HepG2 (cell line): Measurements from ENCODE around the gene RREB1. TPM values are rescaled to one million over a fixed set of nuclear protein-coding genes. Genes with fewer than 3 reads are reported as not detected.

Source experiments
- ATAC-seq: fragments of 200-7000 bp; cut with Tn5 transposase; 3 replicates; pipeline ENCODE4 v1.9.1; 2020; ENCODE audit warnings: mild to moderate bottlenecking, moderate library complexity
- BruUV-seq: library from RNA; stranded (reverse); fragments of 400-500 nt; replicated peaks from 2 replicates; lab custom pipeline; 2021; lab: Mats Ljungman, UMichigan
- CTCF ChIA-PET: fragments of 300-600 bp; formaldehyde crosslinking; extraction: SDS; loops from one replicate; lab custom pipeline; 2021; ENCODE audit warnings: low total read pairs, inconsistent platforms, low intra/inter-chr PET ratio; lab: Yijun Ruan, JAX
- POLR2A ChIA-PET: fragments of 350-600 bp; sonication (Branson Sonifier 250); formaldehyde crosslinking; loops from one replicate; lab custom pipeline; 2020; ENCODE audit warnings: antibody characterized with exemption, inconsistent platforms; lab: Yijun Ruan, JAX
- DNase-seq: peaks from one replicate; pipeline ENCODE4 v3.0.0-alpha.2; 2015; ENCODE audit warnings: low spot score
- FAIRE-seq: peaks from 3 replicates; lab custom pipeline; 2011; peaks lifted over from hg19 to GRCh38; lab: Jason Lieb, UNC
- H2AFZ ChIP-seq: one replicate; pipeline ENCODE4 v1.6.1; 2011; ENCODE audit warnings: low read length, inconsistent platforms
- H3K27ac ChIP-seq: fragments of 300-600 bp; 3 replicates; pipeline ENCODE4 v1.8.0; 2011; ENCODE audit warnings: mixed run types, mild to moderate bottlenecking, mixed read lengths, low read length, inconsistent platforms; ENCODE audit not compliant: insufficient read depth; ENCODE audit errors: extremely low read length
- H3K27me3 ChIP-seq, 2 experiments: fragments of 200-600 bp in 1 of 2; 2 replicates in 1 of 2; 3 replicates in 1 of 2; pipeline versions ENCODE4 v1.6.0 to v1.8.0; 2011; ENCODE audit warnings: low read length in 2 of 2, mild to moderate bottlenecking in 2 of 2, moderate library complexity in 2 of 2, inconsistent platforms in 1 of 2; ENCODE audit not compliant: insufficient read depth in 2 of 2, control insufficient read depth in 1 of 2
- H3K36me3 ChIP-seq, 2 experiments: fragments of 200-600 bp in 1 of 2; replicated peaks in 1 of 2; 2 replicates in 1 of 2; 3 replicates in 1 of 2; pipeline versions ENCODE4 v1.5.1 to v1.8.0; 2011; ENCODE audit warnings: low read length in 2 of 2, inconsistent platforms in 1 of 2; ENCODE audit not compliant: insufficient read depth in 2 of 2, control insufficient read depth in 1 of 2
- H3K4me1 ChIP-seq: 2 replicates; pipeline ENCODE4 v1.5.1; 2012; ENCODE audit warnings: low read length, inconsistent platforms; ENCODE audit not compliant: insufficient read depth
- H3K4me2 ChIP-seq: 2 replicates; pipeline ENCODE4 v1.6.0; 2011; ENCODE audit warnings: low read depth, low read length, inconsistent platforms
- H3K4me3 ChIP-seq, 3 experiments: fragments of 200-600 bp in 1 of 3; sonication (generic), shearing (Covaris generic) in 1 of 3; replicated peaks in 1 of 3; 2 replicates each; pipeline ENCODE4 v1.5.1; 2011 to 2016; ENCODE audit warnings: low read length in 3 of 3, inconsistent platforms in 2 of 3, low read depth in 2 of 3, mild to moderate bottlenecking in 2 of 3, control low read depth in 1 of 3, mixed read lengths in 1 of 3; ENCODE audit not compliant: insufficient read depth in 1 of 3
- H3K79me2 ChIP-seq: one replicate; pipeline ENCODE4 v1.6.1; 2011; ENCODE audit warnings: low read length, inconsistent platforms; ENCODE audit not compliant: insufficient read depth
- H3K9ac ChIP-seq: 2 replicates; pipeline ENCODE4 v1.6.0; 2011; ENCODE audit warnings: mild to moderate bottlenecking, low read depth, low read length, inconsistent platforms; ENCODE audit not compliant: insufficient read depth
- H3K9me3 ChIP-seq: 2 replicates; pipeline ENCODE4 v1.5.1; 2012; ENCODE audit warnings: mild to moderate bottlenecking, low read length
- H4K20me1 ChIP-seq: 2 replicates; pipeline ENCODE4 v1.6.0; 2011; ENCODE audit warnings: inconsistent platforms, mild to moderate bottlenecking, low read length, moderate library complexity; ENCODE audit not compliant: insufficient read depth
- ATF7-NPFF ChIP-seq: sonication (generic); formaldehyde crosslinking; IDR thresholded peaks from 2 replicates; pipeline ENCODE4 v1.8.1; 2023; ENCODE audit warnings: mild to moderate bottlenecking, low read depth, missing genetic modification reagents, moderate library complexity
- KDM6A ChIP-seq: IDR thresholded peaks from 2 replicates; pipeline ENCODE4 v1.6.1; 2016; ENCODE audit warnings: low read depth
- WGBS: methylation state at CpG from one replicate; pipeline ENCODE4 v1.1.6; 2017; ENCODE audit warnings: low lambda C conversion rate; 5-methylcytosine and 5-hydroxymethylcytosine counted together
- in situ Hi-C: cut with HindIII; loops from 2 replicates; pipeline ENCODE4 v1.10.0; 2017; ENCODE audit warnings: low pct_unique_long_range_greater_than_20kb; ENCODE audit not compliant: extremely low pct_ligation_motif_present
- intact Hi-C: fragments of 100-400 bp; cut with micrococcal nuclease; formaldehyde crosslinking; loops from one replicate; pipeline ENCODE4 v1.10.0; 2022; ENCODE audit not compliant: unreplicated experiment
- polyA plus RNA-seq, 8 experiments: library from polyadenylated mRNA; depleted of rRNA in 3 of 8; stranded (reverse) in 7 of 8; unstranded in 1 of 8; fragments of >200 nt; fragmentation: Illumina TruSeq in 4 of 8; extraction: Trizol in 4 of 8; gene quantifications; 2 replicates each; pipeline versions ENCODE4 v1.2.1 to v1.2.3, GENCODE V29; 2011 to 2016; ENCODE audit warnings: low read depth in 4 of 8, missing spikeins in 1 of 8, mixed read lengths in 1 of 8; ENCODE audit not compliant: insufficient read depth in 1 of 8
- total RNA-seq, 5 experiments: library from RNA; depleted of rRNA; stranded (reverse); fragments of >200 nt; fragmentation: Illumina TruSeq; extraction: Trizol; gene quantifications; 2 replicates each; pipeline ENCODE4 v1.2.3, GENCODE V29; 2016; ENCODE audit warnings: low read depth in 1 of 5
- TF ChIP-seq, protein P1 (sequence below): sonication (generic); formaldehyde crosslinking; conservative IDR thresholded peaks from 2 replicates; pipeline ENCODE4 v1.4.0; 2020; ENCODE audit warnings: missing genetic modification reagents
- TF ChIP-seq, protein P2 (sequence below), 2 experiments: sonication (generic) in 1 of 2; formaldehyde crosslinking in 1 of 2; IDR thresholded peaks; 2 replicates each; pipeline versions ENCODE4 v1.6.1 to v1.9.0; 2014 to 2022; ENCODE audit warnings: antibody characterized with exemption in 1 of 2, borderline replicate concordance in 1 of 2, inconsistent platforms in 1 of 2, low read depth in 1 of 2, missing genetic modification reagents in 1 of 2

RREB1 gene
- total and polyA plus RNA-seq, 2 of the 13 experiments (the other 11 are each of a cell fraction or from before 2014, with no cell fraction given) = 6.1 to 23.2 TPM

DNA sequence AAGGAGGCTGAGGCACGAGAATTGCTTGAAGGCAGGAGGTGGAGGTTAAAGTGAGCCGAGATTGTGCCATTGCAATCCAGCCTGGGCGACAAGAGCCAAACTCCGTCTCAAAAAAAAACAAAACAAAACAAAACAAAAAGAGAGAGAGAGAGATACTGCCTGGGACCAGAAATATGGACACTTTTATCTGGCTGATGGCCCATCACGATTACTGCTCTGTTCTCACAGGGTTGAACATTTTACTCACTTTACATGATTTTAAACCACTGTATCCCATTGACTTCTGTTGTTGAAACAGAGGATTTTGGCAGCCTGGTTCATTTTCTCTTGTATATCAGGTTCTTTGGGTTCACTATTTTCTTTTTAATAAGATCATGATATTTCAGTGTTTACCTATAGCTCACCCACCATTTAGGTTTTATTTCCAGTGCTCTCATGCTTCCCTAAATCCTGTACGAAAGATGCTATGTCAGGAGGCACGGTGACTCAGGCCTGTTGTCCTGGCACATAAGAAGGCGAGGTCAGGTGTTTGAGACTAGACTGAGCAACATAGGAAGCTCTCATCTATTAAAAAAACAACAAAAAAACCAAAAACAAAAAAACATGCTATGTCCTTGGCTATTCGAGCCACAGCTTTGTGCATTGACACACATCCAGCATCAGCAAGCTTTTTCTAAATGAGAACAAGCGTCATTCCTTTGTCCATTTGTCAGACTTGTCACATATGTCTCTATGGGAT, 34.5 kb upstream of the RREB1 start:
- no TSS peak for BruUV-seq
- ATAC-seq = no peak
- CTCF ChIA-PET = no interaction called here

More for the DNA sequence above, 34.5 kb upstream of the RREB1 start:
- intact Hi-C loops (no loop called here), in situ Hi-C loops (no loop called here)
- peak; percentile 36 for FAIRE-seq
- Histone ChIP-seq H3K27ac (no peak overlapping the region), H3K27me3 (no peaks in the 10 kb centered on the region), H3K36me3 (no peaks in the 10 kb centered on the region), H2AFZ (no peak overlapping the region), H3K4me2 (no peak overlapping the region), H3K4me3 (no peak overlapping the region), H3K4me1 (no peaks in the 10 kb centered on the region), H4K20me1 (no peaks in the 10 kb centered on the region), H3K9ac (no peak overlapping the region), H3K9me3 (no peaks in the 10 kb centered on the region), H3K79me2 (no peaks in the 10 kb centered on the region)
- no peak for DNase-seq
- 34% methylated on average over 10 of the region's 10 CpGs for WGBS
- POLR2A ChIA-PET = interaction anchor here (0.7 kb wide), 1 partner anchor 115 kb away, joined by 4 read pairs; no protein-coding TSS in a partner anchor
- TF ChIP-seq KDM6A (CRISPR knock-in tag) (no peak), ATF7-NPFF (CRISPR knock-in tag) (no peak)
- TF ChIP-seq, protein P1, sequence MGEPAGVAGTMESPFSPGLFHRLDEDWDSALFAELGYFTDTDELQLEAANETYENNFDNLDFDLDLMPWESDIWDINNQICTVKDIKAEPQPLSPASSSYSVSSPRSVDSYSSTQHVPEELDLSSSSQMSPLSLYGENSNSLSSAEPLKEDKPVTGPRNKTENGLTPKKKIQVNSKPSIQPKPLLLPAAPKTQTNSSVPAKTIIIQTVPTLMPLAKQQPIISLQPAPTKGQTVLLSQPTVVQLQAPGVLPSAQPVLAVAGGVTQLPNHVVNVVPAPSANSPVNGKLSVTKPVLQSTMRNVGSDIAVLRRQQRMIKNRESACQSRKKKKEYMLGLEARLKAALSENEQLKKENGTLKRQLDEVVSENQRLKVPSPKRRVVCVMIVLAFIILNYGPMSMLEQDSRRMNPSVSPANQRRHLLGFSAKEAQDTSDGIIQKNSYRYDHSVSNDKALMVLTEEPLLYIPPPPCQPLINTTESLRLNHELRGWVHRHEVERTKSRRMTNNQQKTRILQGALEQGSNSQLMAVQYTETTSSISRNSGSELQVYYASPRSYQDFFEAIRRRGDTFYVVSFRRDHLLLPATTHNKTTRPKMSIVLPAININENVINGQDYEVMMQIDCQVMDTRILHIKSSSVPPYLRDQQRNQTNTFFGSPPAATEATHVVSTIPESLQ = no peak
- TF ChIP-seq, protein P2, sequence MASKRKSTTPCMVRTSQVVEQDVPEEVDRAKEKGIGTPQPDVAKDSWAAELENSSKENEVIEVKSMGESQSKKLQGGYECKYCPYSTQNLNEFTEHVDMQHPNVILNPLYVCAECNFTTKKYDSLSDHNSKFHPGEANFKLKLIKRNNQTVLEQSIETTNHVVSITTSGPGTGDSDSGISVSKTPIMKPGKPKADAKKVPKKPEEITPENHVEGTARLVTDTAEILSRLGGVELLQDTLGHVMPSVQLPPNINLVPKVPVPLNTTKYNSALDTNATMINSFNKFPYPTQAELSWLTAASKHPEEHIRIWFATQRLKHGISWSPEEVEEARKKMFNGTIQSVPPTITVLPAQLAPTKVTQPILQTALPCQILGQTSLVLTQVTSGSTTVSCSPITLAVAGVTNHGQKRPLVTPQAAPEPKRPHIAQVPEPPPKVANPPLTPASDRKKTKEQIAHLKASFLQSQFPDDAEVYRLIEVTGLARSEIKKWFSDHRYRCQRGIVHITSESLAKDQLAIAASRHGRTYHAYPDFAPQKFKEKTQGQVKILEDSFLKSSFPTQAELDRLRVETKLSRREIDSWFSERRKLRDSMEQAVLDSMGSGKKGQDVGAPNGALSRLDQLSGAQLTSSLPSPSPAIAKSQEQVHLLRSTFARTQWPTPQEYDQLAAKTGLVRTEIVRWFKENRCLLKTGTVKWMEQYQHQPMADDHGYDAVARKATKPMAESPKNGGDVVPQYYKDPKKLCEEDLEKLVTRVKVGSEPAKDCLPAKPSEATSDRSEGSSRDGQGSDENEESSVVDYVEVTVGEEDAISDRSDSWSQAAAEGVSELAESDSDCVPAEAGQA (IDR thresholded peaks at IDR 0.05; ENCODE audit: low read depth) = no peak
- TF ChIP-seq, protein P2 (CRISPR knock-in tag; IDR thresholded peaks at IDR 0.05; ENCODE audit: borderline replicate concordance) = no peak
